ENCODE results near the gene MAP2K7.

MAP2K7 gene

DNA sequence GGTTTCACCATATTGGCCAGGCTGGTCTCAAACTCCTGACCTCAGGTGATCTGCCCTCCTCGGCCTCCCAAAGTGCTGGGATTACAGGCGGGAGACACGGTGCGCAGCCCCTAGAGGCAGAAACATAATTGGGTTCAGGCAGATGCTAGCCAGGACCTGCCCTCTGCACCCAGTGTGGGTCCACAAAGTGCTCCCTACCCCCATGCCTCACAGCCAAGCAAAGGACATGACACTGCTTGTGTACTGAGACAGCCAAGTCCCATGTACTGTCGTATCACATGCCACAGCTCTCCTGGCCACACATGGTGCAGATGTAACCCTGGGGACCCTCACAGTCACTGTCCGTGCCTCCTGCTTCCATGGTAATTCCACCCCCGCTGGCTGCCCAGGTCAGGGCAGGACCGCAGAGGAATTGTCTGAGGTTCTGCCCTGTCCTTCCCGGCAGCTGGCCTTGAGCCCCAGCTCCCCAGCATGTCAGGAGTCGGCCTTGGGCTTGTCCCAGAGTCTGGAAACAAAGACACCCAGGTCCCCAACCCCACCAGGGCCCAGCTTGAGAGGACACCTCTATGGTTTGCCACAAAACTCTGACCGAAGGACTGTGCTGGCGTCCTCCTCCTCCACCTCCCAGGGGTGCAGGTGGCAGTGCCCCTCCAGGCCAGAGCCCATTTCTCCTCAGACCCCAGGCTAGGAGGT lies 37.1 kb upstream of the MAP2K7 start:
- TF ChIP-seq CTCF (IDR thresholded peaks at IDR 0.05) = no peak
- Mint-ChIP-seq H3K27ac (no peak overlapping the region), H3K4me1 (peaks cover 14% of the 10 kb centered on the region), H3K9me3 (no peaks in the 10 kb centered on the region), H3K36me3 (ENCODE audit: low read depth) (no peaks in the 10 kb centered on the region), H3K4me3 (no peak overlapping the region), H3K27me3 (ENCODE audit: low read depth, poor library complexity) (peaks cover 68% of the 10 kb centered on the region)
- no peak for DNase-seq

- Mint-ChIP-seq H3K27ac (no peak overlapping the region), H3K36me3 (ENCODE audit: low read depth) (no peaks in the 10 kb centered on the region), H3K4me1 (peaks cover 21% of the 10 kb centered on the region), H3K27me3 (ENCODE audit: low read depth, poor library complexity) (peaks cover 68% of the 10 kb centered on the region), H3K4me3 (no peak overlapping the region), H3K9me3 (no peaks in the 10 kb centered on the region)
- no peak for TF ChIP-seq CTCF (IDR thresholded peaks at IDR 0.05)
- no peak for DNase-seq
These were observed 36.4 kb upstream of the MAP2K7 start for GRCh38 chr19:7867092-7867844.

DNA sequence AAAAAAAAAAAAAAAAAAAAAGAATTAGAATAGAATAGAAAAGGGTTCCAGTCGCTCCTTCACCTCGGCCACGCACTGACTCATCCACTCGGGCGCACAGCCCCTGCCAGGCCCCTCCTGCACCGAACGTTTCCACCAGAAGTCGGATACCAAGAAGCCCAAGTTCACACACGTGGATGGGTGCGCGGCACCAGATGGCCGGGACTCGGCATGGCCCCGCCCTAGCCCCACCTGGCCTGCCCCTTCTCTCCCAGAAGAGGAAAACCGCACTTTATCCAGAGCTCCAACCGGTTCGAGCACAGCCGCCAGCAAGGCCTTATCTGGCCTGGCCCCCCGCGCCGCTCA lies 35.4 kb upstream of the MAP2K7 start:
- H3K36me3 Mint-ChIP-seq (ENCODE audit: low read depth) = no peaks in the 10 kb centered on the region
- H3K4me1 Mint-ChIP-seq = peaks cover 22% of the 10 kb centered on the region
- no peak for TF ChIP-seq CTCF (IDR thresholded peaks at IDR 0.05)
- H3K27me3 Mint-ChIP-seq (ENCODE audit: low read depth, poor library complexity) = peaks cover 66% of the 10 kb centered on the region
- H3K9me3 Mint-ChIP-seq = no peaks in the 10 kb centered on the region
- no peak for DNase-seq
- H3K27ac Mint-ChIP-seq = no peak overlapping the region
- H3K4me3 Mint-ChIP-seq = no peak overlapping the region

- H3K9me3 Mint-ChIP-seq = no peaks in the 10 kb centered on the region
- H3K36me3 Mint-ChIP-seq (ENCODE audit: low read depth) = no peaks in the 10 kb centered on the region
- H3K27me3 Mint-ChIP-seq (ENCODE audit: low read depth, poor library complexity) = peaks cover 66% of the 10 kb centered on the region
- H3K4me1 Mint-ChIP-seq = peaks cover 22% of the 10 kb centered on the region
- peak; percentile 49 for TF ChIP-seq CTCF (IDR thresholded peaks at IDR 0.05)
- peak overlapping the region; percentile 67 for H3K4me3 Mint-ChIP-seq
- no peak overlapping the region for H3K27ac Mint-ChIP-seq
- peak; percentile 87 for DNase-seq
These were observed 34.8 kb upstream of the MAP2K7 start for GRCh38 chr19:7868671-7869452.

GRCh38 chr19:7869453-7869909 lies 34.2 kb upstream of the MAP2K7 start:
- Mint-ChIP-seq H3K27ac (no peak overlapping the region), H3K9me3 (no peaks in the 10 kb centered on the region), H3K4me1 (peaks cover 22% of the 10 kb centered on the region), H3K4me3 (no peak overlapping the region), H3K27me3 (ENCODE audit: low read depth, poor library complexity) (peaks cover 62% of the 10 kb centered on the region), H3K36me3 (ENCODE audit: low read depth) (no peaks in the 10 kb centered on the region)
- no peak for TF ChIP-seq CTCF (IDR thresholded peaks at IDR 0.05)
- peak; percentile 79 for DNase-seq

Data from nephron progenitor cell (in vitro differentiated cells).